ENCODE measurements around the gene TBC1D32.
"Not testable (repeated sequence)": the region's sequence is repeated elsewhere in the genome, so short reads cannot be mapped to it uniquely, and the experiment has no call there.

The TBC1D32 gene

DNA sequence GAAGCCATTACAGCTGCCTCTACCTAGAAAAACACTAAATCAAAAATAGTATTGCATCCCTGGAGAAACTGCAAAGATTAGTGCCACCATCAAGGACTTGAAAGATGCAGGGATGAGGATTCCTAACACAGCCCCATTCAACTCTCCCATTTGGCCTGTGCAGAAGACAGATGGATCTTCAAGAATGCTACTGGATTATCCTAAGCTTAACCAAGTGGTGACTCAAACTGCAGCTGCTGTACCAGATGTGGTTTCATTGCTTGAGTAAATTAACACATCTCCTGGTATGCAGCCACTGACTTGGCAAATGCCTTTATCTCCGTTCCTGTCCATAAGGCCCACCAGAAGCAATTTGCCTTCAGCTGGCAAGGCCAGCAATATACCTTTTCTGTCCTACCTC is 117.4 kb downstream of the TBC1D32 start:
- DNase-seq = no peak

DNA sequence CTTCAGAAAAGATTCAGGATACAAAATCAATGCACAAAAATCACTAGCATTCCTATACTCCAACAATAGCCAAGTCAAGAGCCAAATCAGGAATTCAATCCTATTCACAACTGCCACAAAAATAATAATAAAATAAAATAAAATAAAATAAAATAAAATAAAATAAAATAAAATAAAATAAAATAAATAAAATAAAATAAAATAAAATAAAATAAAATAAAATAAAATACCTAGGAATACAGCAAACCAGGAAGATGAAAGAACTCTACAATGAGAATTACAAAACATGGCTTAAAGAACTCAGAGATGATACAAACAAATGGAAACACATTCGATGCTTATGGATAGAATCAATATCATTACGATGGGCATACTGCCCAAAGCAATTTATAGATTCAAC is 120.9 kb downstream of the TBC1D32 start:
- not testable (repeated sequence) for DNase-seq

DNA sequence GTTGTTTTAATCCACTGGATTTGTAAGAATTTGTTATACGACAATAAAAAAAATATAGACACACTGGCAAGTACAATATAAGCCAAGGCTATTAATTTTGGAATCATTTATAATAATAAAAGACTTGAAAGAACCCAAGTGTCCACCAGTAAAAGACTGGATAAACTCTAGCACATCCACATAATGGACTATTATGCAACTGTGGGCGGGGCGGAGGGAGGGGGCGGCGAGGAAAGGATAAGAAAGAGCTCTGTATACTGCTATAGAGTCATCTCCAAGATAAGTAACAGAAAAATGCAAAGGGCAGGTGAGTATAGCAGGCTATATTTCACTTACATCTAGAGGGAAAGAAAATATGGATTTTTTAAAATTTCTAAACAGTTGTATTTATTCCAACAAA is 123.3 kb downstream of the TBC1D32 start:
- no peak for DNase-seq

DNA sequence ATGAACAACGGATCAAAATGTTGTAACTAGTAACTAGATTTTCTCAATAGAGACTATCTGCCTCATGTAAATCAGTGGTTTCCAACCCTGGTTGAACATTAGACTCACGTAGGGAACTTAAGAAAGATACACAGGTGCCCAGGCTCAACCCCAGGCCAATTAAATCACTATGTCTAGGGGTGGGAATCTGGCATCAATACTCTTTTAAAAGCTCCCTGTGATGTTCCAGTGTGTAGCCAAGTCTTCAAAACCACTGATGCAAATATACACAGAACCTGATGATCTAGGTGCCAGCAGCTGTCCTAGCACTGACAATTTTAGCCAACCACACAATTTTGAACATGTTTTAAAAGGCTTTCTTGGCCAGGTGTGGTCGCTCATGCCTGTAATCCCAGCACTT is 128.7 kb downstream of the TBC1D32 start:
- no peak for DNase-seq

DNA sequence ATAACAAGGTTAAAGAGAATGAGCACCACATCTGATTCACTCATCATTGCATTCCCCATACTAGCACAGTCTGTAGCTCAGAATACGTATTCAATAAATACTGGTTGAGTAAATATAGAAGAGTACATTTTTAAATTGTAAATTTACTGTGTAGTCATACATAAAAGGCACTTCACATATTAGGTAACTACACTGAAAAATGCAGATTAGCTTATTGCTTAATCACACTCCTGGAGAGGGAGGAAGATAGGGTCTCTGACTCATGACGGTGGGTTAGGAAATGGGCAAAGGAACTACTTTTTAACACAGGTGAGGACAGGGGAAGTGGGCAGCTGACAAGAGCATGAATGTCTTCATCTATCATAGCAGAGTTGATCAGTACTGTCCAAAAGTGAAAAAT is 133.2 kb downstream of the TBC1D32 start:
- no peak for DNase-seq

DNA sequence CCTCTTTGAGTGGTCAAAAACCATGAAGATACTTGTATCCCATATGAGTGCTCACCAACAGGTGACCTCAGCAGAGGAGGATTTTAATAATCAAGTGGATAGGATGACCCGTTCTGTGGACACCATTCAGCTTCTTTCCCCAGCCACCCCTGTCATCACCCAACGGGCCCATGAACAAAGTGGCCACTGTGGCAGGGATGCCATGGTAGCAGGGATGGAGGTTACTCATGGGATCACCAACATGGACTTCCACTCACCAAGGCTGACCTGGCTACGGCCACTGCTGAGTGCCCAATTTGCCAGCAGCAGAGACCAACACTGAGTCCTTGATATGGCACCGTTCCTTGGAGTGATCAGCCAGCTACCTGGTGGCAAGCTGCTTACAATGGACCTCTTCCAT is 138.2 kb downstream of the TBC1D32 start:
- not testable (repeated sequence) for DNase-seq

DNA sequence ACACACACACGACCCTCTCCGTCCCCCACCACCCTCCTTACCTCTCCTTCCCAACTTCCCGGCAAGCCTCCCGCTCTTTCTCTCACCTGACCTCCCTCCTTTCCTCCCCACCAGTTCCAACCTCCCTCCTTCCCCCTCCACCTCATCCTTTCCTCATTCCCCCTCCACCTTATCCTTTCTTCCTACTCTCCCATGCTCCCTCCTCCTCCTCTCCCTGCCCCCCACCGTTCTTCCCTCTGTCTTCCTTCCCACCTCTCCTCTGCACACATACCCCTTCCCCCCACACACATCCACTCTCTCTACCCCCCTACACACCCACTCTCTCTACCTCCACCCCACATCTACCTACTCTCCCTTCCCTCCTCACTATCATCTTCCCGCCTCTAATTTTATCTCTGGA is 144.2 kb downstream of the TBC1D32 start:
- no peak for DNase-seq

DNA sequence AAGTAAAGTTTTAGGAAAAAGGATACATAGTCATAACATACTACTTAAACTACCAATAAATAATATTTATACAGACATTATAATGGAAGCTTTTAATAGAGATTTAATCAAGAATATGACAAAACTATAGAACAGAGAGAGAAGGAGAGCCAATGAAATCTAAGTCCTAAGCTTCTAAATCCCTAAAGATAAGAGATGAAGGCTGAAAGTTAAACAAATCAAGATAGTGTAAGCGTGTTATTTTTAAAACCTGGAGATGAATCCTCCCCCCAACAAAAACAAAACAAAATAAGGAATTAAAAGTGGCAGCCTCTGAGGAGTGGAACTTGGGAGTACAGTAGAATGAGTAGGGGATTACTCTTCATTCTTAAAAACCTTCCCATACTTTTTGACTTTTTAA is 145.9 kb downstream of the TBC1D32 start:
- no peak for DNase-seq

DNA sequence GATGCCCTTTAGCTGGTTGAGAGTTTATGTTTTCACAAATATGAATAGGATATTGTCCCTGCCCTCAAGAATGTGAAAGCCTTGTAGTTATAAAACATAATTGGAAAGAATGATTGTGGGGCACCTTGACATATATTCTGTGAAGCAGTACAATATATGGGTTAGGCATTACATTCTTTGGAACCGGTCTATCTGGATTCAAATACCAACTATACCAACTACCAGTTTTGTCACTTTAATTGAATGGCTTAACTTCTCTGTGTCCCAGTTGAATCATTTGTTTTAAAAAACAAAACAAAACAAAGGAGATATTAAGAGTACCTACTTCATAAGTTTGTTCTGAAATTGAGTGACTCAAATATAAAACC is 146.5 kb downstream of the TBC1D32 start:
- DNase-seq = no peak

DNA sequence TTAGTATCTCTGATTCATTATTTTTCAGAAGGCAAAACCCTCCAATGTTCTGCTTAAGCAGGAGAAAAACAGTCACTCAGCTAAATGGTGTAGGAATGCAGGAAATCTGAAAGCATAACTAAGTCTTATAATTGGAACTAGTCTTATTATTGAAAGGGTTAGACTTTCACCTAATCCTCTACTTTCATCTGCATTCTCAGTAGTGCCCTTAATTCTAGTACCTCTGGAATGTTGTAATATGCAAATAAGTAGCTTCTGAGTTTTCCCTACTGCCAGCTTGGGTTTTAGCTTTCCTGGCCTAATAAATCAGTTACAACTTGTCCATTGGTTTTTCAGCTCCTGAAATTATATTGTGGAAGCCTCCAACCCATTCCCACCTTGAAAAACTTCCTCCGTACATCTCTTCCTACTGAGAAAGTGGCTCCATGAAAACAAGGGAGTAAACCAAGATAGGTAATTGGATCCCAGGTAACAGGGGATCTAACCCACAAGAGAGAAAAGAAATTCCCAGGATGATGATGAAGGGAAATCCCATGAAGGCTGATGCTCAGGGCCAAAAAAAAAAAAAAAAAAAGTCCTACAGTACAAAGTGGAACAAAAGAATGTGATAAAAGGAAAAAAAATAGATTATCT is 147.0 kb downstream of the TBC1D32 start:
- no peak for DNase-seq

DNA sequence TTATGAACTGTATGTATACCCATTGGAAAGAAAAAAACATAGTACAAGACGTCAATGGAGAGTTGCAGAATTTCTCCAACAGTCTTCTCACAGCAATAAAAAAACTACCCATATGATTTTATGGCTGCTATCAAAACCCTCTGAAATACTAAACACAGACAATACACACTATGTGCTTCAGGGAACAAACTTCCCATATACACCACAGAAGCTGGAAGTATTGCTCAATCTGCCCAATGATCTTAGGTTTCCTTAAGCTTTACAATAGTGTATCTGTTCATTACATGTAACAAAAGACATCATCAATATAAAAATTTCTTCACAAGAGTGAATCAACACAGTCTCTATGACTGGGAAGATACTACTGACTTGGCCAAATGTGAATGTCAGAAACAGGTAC is 150.5 kb downstream of the TBC1D32 start:
- no peak for DNase-seq

DNA sequence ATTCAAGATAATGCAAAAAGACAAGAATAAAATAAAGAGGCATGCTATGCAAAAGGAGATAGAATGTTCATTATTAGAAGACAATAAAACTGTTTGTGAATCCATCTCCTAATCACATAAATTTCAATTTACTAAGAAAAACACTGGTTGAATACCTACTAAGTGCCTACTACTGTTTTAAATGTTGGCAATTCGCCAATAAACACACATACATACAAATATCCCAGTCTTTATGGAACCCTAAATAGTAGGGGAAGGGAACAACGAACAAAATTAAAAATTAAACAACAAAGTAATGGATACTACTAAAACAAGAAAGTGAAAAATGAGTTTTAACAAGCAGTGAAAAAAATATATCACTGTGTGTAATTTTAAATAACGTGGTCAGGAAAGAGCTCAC is 158.5 kb downstream of the TBC1D32 start:
- DNase-seq = no peak

DNA sequence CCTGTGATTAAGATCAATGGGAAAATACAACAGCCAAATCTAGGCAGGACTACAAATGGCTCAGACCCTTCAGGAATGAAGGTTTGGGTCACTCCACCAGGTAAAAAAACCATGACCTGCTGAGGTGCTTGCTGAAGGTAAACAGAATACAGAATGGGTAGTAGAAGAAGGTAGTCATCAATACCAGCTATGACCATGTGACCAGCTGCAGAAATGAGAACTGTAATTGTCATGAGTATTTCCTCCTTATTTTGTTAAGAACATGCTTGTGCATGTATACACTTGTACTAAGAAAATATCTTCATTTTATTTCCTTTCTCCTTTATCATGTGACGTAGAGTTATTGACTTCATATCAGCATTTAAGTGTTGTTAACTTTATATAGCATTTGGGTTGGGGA is 161.8 kb downstream of the TBC1D32 start:
- not testable (repeated sequence) for DNase-seq

DNA sequence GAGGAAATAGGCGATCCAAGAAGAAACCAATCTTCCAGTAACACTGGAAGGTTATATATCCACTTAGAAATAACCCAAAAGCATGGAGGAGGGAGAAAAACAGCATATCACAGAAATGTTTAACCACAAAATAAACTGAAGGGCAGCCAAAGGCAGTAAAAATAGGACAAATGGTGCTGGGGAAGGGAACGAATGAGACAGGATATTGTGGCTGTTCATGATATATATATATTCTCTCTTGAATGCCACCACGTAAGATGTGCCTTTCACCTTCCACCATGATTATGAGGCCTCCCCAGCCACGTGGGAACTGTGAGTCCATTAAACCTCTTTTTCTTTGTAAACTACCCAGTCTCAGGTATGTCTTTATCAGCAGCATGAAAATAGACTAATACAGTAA is 162.4 kb downstream of the TBC1D32 start:
- no peak for DNase-seq

DNA sequence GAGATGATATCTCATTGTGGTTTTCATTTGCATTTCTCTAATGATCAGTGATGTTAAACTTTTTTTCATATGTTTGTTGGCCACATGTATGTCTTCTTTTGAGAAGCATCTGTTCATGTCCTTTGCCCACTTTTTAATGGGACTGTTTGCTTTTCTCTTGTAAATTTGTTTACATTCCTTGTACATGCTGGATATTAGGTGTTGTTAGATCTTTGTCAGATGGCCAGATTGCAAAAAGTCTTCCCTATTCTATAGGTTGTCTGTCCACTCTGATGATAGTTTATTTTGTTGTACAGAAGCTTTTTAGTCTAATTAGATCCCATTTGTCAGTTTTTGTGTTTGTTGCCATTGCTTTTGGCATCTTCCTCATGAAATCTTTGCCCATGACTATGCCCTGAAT is 172.4 kb downstream of the TBC1D32 start:
- DNase-seq = no peak

DNA sequence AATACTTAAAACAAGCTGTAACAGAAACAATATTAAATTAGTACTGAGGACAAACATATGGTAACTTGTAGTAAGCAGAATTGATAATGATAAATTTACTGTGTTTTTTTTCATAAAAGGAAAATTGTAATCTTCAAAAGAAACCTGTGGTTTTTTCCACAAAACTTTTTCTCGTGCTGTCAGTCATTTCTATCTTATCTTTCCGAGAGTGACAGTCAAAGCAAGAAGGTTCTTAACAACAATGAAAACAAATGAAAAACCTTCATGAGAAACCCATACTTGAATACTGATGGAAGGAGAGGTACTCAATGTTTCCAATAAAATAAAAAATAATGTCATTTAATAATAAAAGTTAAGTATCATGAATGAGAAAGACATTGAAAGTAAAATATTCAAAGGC is 174.0 kb downstream of the TBC1D32 start:
- no peak for DNase-seq

DNA sequence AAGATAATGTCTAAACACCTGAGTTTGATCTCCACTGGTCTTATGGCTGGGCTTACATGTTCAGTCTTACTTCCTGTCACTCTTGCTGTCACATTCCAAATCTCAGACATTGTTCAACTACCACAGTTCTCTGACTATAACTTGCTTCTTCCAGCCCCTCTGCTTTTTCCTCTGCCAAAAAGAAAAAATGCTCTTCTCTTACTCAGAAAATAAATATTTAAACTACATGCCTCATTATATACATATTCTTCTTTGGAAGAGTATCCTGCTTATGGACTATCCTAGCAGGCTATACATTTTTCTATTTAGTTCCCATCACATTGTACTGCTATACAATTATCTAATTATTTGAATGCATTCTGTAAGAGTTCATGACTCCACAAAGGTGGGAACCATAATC is 175.4 kb downstream of the TBC1D32 start:
- no peak for DNase-seq

DNA sequence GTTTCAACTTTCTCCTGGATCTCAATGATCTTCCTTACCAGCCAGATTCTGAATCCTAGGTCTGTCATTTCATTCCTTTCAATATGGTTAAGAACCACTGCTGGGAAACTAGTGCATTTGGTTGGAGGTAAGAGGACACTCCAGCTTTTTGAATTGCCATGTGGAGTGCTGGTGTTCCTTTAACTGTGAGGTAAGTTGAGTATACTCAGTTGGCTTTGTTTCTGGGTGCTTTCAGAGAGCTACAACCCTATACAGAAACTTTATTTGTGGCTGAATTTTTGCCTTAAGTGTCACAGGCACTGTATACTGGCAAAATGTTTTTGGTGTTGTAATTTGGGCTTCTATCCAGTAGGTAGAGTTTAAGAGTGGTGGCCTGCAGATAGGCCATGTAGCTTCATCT is 175.8 kb downstream of the TBC1D32 start:
- no peak for DNase-seq

DNA sequence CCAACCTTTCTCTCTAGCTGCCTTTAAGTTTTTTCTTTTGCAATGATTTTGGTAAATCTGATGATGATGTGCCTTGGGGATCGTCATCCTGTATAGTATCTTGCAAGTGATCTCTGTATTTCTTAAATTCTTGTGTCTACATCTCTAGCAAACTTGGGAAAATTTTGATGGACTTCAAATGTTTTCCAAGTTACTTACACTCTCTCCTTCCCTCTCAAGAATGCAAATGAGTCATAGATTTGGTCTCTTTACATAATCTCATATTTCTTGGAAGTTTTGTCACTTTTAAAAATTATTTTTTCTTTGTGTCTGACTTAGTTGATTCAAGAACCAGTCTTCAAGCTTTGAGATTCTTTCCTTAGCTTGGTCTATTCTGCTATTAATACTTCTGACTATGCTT is 176.4 kb downstream of the TBC1D32 start:
- no peak for DNase-seq

DNA sequence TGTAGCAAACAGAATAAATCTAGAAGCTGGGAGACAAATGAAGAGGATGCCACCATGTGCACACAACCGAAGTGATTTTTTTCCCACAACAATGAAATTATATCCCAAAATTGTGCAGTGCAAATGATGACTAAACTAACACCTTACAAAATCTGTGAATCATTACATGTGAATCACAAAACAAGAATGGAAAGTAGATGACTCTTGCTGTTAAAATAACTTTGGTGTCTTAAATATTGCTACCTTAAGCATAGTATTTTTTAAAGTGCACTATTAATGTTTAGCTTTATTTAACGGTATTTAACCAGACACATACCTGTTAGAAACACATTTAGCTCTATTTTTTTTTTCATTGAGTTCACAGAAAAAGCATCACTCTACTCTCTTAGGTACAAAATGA is 190.8 kb downstream of the TBC1D32 start:
- DNase-seq = no peak

DNA sequence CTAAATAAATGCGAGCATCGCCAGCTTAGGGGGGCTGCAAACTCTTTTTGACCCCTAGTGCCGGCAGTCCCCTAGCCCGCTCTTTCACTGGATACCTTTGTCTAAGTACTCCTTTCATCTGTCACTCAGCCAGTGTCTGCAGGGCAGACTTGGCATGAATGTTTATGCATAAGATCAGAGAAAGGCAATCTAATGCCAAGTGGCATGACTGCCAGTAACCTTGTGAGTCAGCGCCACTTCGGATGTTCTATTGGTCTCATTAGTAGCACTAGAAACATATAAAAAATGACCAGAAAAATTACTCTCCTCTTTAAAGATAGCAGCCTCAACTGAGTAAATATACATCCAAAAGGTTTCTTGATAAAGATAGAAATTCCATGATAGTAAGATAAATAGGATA is 192.2 kb downstream of the TBC1D32 start:
- no peak for DNase-seq

DNA sequence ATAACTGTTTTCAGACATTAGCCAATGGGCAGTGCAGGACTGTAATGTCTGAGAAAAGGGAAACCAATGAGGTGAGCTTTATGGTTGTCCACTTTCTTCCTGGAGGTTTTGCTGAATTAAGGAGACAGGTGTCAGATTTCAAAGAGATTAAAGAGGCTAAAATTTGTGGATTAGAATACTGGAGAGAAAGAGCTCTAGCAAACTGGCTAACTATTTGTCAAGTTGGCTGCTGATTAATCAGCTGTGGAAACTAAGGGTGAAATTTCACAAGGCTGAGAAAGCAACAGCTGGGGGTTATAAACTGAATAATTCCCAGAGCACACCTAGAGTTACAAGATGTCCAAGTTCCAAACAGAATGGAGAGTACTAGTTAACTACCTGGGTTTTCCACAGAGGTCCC is 198.9 kb downstream of the TBC1D32 start:
- DNase-seq = no peak

DNA sequence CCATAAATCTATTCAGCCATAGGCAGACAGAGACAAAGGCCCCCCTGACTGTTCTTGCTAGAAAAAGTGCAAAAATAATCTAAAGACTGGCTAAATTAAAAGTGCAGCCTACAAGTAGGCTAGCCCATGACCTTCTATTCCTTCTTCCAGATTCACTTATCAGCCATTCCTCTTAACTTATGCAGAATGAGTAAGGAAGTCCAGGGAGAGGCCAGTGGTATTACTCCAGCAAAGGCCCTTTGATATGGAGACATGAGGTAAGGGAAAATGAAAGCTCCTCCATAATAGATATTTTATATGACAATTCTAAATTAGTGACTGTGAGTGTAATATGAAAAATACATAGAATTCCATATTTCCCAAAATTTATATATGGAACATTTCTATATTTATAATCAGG is 199.4 kb downstream of the TBC1D32 start:
- DNase-seq = no peak

DNA sequence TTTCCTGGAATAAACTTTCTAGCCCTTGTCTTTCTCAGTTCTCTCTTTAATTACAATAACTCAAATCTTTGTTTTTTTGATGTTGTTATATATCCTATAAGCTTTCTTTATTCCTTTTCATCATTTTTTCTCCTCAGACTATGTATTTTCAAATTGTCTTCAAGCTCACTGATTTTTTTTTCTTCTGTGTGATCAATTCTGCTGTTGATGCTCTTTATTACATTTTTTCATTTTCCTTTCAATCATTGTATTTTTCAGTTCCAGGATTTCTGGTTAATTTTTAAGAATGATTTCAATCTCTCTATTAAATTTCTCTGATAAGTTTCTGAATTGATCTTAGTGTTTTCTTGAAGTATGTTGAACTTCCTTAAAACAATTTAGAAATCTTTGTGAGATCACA is 209.7 kb downstream of the TBC1D32 start:
- no peak for DNase-seq

DNA sequence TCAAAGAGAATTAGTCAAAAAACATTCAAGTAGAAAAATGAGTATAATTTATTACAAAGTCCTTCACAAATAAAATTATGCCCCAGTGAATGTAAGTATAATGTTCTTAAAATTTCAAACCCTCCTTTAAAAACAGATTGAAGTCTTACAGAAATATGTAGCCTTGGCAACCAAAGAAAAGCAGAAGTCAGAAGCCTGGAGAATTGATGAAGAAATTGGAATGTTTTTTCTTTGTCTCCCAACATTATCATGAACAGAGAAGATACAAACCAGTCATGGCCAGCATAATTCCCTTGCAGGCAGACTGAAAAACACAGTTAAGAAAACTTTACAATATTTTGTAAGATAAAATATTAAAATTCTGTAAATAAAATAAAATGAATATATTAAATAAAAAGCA is 221.9 kb downstream of the TBC1D32 start:
- DNase-seq = no peak

DNA sequence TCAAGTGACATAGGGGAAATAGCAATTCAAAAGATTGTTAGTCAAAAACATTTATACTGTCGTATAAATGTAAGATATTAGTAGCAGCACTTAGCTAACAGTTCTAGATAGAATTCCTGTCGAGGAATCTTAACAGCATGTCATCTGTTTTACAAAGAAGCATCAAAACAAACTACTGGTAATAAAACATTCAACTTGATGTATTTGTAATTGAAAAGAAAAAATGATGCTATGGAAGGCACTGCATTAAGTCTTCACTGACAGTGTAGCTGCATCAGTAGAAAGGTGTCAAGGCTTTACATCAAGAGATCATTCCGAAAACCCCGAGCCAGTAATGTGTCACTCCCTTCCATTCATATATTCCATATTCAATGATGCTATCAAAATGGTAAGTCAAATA is 223.5 kb downstream of the TBC1D32 start:
- no peak for DNase-seq
